Myometrial cell (primary cell): ENCODE measurements around the gene AP3B2. TPM values are rescaled to one million over a fixed set of nuclear protein-coding genes. Genes with fewer than 3 reads are reported as not detected.

Experiments
- total RNA-seq: library from RNA; depleted of rRNA; stranded (reverse); fragments of >200 nt; gene quantifications from 2 replicates; pipeline ENCODE4 v1.2.3, GENCODE V29; 2015

Gene AP3B2, protein sequence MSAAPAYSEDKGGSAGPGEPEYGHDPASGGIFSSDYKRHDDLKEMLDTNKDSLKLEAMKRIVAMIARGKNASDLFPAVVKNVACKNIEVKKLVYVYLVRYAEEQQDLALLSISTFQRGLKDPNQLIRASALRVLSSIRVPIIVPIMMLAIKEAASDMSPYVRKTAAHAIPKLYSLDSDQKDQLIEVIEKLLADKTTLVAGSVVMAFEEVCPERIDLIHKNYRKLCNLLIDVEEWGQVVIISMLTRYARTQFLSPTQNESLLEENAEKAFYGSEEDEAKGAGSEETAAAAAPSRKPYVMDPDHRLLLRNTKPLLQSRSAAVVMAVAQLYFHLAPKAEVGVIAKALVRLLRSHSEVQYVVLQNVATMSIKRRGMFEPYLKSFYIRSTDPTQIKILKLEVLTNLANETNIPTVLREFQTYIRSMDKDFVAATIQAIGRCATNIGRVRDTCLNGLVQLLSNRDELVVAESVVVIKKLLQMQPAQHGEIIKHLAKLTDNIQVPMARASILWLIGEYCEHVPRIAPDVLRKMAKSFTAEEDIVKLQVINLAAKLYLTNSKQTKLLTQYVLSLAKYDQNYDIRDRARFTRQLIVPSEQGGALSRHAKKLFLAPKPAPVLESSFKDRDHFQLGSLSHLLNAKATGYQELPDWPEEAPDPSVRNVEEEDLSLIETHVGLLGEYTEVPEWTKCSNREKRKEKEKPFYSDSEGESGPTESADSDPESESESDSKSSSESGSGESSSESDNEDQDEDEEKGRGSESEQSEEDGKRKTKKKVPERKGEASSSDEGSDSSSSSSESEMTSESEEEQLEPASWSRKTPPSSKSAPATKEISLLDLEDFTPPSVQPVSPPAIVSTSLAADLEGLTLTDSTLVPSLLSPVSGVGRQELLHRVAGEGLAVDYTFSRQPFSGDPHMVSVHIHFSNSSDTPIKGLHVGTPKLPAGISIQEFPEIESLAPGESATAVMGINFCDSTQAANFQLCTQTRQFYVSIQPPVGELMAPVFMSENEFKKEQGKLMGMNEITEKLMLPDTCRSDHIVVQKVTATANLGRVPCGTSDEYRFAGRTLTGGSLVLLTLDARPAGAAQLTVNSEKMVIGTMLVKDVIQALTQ
- 0.53 TPM in 1 of 2 replicates, not detected in the other for total RNA-seq

DNA sequence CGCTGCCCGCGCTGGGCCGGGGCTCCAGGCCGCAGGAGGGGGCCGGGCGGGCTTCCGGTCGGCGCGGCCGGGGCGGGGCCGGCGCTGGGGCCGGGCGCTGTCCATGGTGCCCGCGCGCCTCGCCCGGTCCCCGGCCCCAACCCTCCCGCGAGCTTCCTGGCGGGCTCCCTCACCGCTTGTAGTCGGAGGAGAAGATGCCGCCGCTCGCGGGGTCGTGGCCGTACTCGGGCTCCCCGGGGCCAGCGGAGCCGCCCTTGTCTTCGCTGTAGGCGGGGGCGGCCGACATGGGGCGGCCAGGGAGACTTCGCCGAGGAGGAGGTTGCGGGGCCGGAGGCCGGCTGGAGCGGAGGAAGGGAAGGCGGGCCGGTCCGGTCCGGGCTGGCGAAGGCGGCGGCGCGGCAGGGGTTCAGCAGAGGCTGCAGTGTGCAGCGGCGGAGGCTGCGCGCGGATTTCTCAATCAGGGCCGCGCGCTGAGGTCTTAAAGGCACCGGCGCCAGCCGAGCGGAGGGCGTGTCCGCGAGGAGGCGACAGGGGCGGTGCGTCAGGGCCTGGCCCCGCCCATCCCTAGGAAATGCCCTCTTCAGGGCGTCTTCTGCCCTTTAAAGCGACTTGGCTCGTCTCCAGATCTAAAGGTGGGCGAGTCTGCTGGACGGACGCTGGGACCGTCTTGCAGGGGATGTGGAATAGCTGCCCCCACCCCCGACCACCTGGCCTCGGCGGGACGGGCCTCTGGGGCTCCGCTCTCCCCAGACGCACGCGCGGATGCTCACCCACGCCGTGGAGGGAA, at the start of gene AP3B2:
Gene AP3B2 (minus strand): TSS at position 455 of the 787 bp plus-strand sequence. CDS start 169 bp downstream, at position 286.

DNA sequence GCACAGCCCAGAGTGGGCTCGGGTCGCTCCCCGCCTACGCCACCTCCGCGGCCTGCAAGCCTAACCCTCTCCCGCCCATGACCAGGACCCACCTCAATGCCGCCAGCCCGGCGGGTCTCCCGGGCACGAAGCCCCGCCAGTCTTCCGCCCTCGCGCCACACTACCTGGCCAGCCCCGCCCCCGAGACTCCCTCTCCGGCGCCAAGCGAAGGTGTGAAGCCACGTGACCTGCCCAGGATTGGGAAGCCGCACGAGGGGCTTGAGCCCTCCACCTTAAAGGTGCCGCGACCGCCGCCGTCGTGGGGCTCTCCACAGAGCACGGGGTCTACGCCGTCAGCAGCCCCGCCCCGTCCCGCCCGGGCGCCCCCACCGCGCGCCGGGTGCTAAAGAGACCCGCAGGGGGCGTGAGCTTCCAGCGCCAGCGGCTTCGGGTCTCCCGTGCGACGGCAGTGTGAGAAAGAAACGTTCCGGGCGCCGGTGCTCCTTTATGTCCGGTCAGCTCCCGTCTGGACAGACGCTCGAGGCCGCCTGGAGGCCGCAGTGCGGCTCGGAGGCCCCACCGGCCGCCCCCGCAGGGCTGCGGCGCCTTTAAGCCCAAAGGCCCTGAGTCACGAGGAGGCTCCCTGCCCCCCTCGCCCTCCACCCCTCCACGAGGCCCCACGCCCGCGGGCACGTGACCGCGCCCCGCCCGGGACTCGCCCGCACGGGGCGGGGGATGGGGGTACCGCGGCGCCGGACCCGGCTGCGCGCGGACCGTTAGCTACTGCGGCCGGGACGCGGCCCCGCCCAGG, 62.4 kb downstream of the AP3B2 start, which contains the start of gene CPEB1:
Gene CPEB1 (minus strand): TSS at position 319 of the 790 bp plus-strand sequence. CDS start 18,904 bp downstream, outside the sequence.

Other genes with a start within 250 kb of the AP3B2 start
- gene RPS17, start 169.4 kb downstream of the AP3B2 start, total RNA-seq = 2,812 and 3,029 TPM in 2 replicates
- 3.0 and 8.1 TPM in 2 replicates for gene CPEB1, start 62.5 kb downstream of the AP3B2 start, total RNA-seq
- not detected in 2 replicates for gene FSD2, start 96.2 kb upstream of the AP3B2 start, total RNA-seq
- gene WHAMM, start 99.8 kb upstream of the AP3B2 start, total RNA-seq = 3.5 and 4.8 TPM in 2 replicates
- 1.4 TPM in 1 of 2 replicates, not detected in the other for gene HOMER2, start 242.8 kb upstream of the AP3B2 start, total RNA-seq